Suprapubic skin (tissue), 4 donors: ENCODE measurements around the gene HOXD3. TPM values are rescaled to one million over a fixed set of nuclear protein-coding genes. Genes with fewer than 3 reads are reported as not detected.

ENCODE experiments used
- DNase-seq, 2 donors: peaks; one replicate each; pipeline ENCODE4 v3.0.0-alpha.2; 2019; ENCODE audit warnings: low spot score in 2 of 2
- H3K27ac ChIP-seq: fragments of 200-600 bp; sonication (generic); one replicate; pipeline ENCODE4 v1.5.1; 2019
- H3K27me3 ChIP-seq: fragments of 200-600 bp; sonication (generic); one replicate; pipeline ENCODE4 v1.5.1; 2019
- H3K36me3 ChIP-seq: fragments of 200-600 bp; sonication (generic); one replicate; pipeline ENCODE4 v1.5.1; 2019
- H3K4me1 ChIP-seq: fragments of 200-600 bp; sonication (generic); one replicate; pipeline ENCODE4 v1.5.1; 2019
- H3K4me3 ChIP-seq: fragments of 200-600 bp; sonication (generic); one replicate; pipeline ENCODE4 v1.5.1; 2019; ENCODE audit warnings: mild to moderate bottlenecking
- H3K9me3 ChIP-seq: fragments of 200-600 bp; sonication (generic); one replicate; pipeline ENCODE4 v1.5.1; 2019
- EP300 ChIP-seq: sonication (generic); formaldehyde crosslinking; IDR thresholded peaks from one replicate; pipeline ENCODE4 v1.6.1; 2017; ENCODE audit warnings: antibody characterized with exemption
- POLR2A ChIP-seq, 2 donors: fragments of 450-650 bp; IDR thresholded peaks; one replicate each; pipeline ENCODE4 v1.6.1; 2017; ENCODE audit warnings: antibody characterized with exemption in 2 of 2, mild to moderate bottlenecking in 2 of 2, moderate library complexity in 2 of 2
- POLR2AphosphoS5 ChIP-seq, 3 donors: sonication (generic); formaldehyde crosslinking; IDR thresholded peaks; one replicate each; pipeline ENCODE4 v1.6.1; 2017; ENCODE audit warnings: antibody characterized with exemption in 3 of 3
- WGBS: methylation state at CpG from one replicate; pipeline ENCODE4 v1.1.5; 2018; 5-methylcytosine and 5-hydroxymethylcytosine counted together
- total RNA-seq, 4 donors: library from RNA; depleted of rRNA; stranded (reverse); fragments of >200 nt; gene quantifications; one replicate each; pipeline ENCODE4 v1.1.0, GENCODE V29; 2016
- TF ChIP-seq, protein P1 (sequence below), 2 donors: fragments of 200-600 bp in 1 of 2; fragments of 450-650 bp in 1 of 2; sonication (generic) in 1 of 2; IDR thresholded peaks; one replicate each; pipeline ENCODE4 v1.5.1; 2016 to 2019; ENCODE audit warnings: antibody characterized with exemption in 2 of 2, mild to moderate bottlenecking in 1 of 2, moderate library complexity in 1 of 2

The HOXD3 gene
- total RNA-seq, 4 donors from 2014 or later = 0.49 to 3.5 (median 1.5) TPM

DNA sequence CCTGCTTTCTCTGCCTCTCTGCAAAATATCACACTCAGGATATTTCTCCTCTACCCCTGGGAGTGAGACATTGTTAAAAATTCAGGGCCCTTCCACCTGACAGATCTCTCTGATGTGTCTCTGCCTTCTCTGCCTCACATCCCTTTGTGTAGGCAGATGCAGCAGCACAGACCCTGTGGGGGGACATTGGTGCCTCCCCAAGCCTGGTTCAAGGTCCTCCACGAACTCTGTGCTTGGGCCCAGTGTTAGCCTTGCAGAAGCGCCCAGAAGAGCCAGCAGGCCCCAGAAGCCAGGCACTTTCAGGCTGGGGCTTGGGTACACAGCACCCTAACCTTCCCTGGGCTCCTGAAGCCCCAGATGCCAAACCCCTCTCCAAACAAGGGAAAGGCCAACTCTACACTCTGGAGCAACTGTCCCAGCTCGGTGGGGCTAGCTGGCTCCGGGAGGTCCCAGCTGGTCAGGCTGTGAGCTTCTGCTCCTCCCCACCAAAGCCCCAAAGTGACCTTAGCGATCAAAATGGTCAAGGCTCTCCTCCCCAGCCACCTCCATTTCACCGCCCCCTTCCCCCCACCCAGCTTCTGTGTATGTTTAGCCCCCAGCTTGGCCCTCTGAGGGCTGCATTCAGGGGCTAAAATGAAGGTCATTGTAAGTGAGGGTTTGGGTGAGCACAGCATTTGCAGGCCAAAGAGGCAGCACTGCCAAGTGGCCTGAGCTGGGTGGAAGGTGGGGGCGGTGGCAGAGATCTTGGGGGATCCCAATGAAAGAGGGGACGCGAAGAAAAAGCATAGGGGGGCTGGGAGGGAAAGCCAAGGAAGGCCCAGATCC lies 31.9 kb upstream of the HOXD3 start:
- Histone ChIP-seq H3K4me3 (no peak overlapping the region), H3K36me3 (no peaks in the 10 kb centered on the region), H3K27me3 (peaks cover 97% of the 10 kb centered on the region), H3K9me3 (no peaks in the 10 kb centered on the region), H3K4me1 (peaks cover 50% of the 10 kb centered on the region), H3K27ac (no peak overlapping the region)
- DNase-seq = no peak
- WGBS = 49% methylated on average over 5 of the region's 9 CpGs
- TF ChIP-seq, protein P1, sequence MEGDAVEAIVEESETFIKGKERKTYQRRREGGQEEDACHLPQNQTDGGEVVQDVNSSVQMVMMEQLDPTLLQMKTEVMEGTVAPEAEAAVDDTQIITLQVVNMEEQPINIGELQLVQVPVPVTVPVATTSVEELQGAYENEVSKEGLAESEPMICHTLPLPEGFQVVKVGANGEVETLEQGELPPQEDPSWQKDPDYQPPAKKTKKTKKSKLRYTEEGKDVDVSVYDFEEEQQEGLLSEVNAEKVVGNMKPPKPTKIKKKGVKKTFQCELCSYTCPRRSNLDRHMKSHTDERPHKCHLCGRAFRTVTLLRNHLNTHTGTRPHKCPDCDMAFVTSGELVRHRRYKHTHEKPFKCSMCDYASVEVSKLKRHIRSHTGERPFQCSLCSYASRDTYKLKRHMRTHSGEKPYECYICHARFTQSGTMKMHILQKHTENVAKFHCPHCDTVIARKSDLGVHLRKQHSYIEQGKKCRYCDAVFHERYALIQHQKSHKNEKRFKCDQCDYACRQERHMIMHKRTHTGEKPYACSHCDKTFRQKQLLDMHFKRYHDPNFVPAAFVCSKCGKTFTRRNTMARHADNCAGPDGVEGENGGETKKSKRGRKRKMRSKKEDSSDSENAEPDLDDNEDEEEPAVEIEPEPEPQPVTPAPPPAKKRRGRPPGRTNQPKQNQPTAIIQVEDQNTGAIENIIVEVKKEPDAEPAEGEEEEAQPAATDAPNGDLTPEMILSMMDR (IDR thresholded peaks at IDR 0.05) = no peak
- TF ChIP-seq POLR2AphosphoS5 (IDR thresholded peaks at IDR 0.05) = no peak
- TF ChIP-seq POLR2A (IDR thresholded peaks at IDR 0.05) = no peak
- no peak for TF ChIP-seq EP300

DNA sequence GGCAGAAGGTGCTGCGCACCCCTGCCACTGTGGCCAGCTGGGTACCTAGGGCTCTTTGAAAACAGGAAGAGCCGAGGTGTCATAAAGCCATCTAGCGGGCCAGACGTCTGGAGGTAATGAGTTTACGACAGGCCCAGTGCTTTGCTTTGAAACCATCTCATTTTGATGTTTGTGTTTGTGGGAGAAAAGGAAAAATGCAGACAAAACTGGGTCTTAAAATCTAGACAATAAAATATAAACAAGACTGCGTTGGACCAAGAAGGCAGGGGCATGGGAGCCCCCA lies 31.4 kb upstream of the HOXD3 start:
- no peaks in the 10 kb centered on the region for H3K9me3 ChIP-seq
- WGBS = 50% methylated on average over 6 of the region's 6 CpGs
- no peaks in the 10 kb centered on the region for H3K36me3 ChIP-seq
- peaks cover 97% of the 10 kb centered on the region for H3K27me3 ChIP-seq
- no peak for TF ChIP-seq POLR2AphosphoS5 (IDR thresholded peaks at IDR 0.05)
- TF ChIP-seq POLR2A (IDR thresholded peaks at IDR 0.05) = no peak
- TF ChIP-seq EP300 = no peak
- TF ChIP-seq, protein P1 (IDR thresholded peaks at IDR 0.05) = no peak
- no peak for DNase-seq
- no peak overlapping the region for H3K27ac ChIP-seq
- H3K4me1 ChIP-seq = peaks cover 55% of the 10 kb centered on the region
- no peak overlapping the region for H3K4me3 ChIP-seq

DNA sequence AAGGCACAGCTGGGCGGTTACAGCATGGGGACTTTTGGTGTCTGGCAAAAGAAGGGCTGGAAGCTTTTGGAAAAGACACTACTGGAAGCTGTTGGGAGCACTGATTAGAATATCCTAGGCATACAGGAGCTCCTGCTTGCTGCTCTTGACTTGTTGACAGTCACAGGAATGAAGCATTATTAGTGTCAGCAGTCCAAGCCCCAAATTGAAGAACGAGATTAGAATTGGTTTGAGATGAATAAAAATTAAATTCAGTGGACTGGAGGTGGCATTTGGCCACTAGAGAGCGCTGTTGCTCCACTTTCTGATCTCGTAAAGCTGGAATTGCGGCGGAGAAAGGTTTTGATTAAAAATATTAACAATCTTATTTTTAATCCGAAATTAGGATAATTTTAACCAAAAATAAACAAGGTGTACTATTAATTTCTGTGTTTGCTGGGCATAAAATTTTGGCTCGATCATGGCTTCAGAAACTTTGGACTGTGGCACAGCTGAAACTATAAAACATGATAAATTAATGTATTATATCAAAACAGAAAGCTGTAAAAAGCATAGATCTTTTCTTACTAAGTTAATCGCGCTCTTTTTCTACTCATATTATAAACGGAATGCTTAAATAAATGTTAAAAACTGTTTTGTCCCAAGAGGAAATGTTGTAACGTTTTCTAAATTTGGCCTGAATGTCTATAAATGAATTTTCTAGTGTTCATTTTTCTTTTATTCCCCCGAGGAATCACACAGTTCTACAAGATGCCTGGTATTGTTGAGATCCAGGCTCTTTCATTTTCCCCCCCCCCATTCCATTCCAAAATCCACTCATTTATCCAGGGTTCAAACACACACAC lies 30.0 kb upstream of the HOXD3 start:
- Histone ChIP-seq H3K4me1 (peaks cover 49% of the 10 kb centered on the region), H3K27ac (no peak overlapping the region)

DNA sequence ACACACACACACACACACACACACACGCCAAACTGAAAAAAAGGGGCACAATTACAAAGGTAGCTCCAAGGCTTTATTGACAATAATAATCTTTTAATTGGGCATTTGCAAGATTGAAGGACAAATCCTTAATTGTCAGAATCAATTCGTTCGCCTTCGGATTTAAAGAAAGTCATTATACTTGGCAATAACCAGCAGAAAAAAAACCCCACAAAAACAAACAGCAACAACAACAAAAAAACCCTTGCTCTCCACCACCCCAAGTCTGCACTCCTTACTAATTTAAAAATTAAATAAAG lies 29.4 kb upstream of the HOXD3 start:
- peaks cover 49% of the 10 kb centered on the region for H3K4me1 ChIP-seq
- no peak for DNase-seq
- H3K27me3 ChIP-seq = peaks cover 97% of the 10 kb centered on the region
- H3K27ac ChIP-seq = peak overlapping the region; percentile 96
- H3K36me3 ChIP-seq = no peaks in the 10 kb centered on the region
- TF ChIP-seq EP300 (no peak), POLR2A (IDR thresholded peaks at IDR 0.05) (no peak), POLR2AphosphoS5 (IDR thresholded peaks at IDR 0.05) (no peak)
- TF ChIP-seq, protein P1 (IDR thresholded peaks at IDR 0.05) = no peak
- 35% methylated on average over 4 of the region's 4 CpGs for WGBS
- H3K9me3 ChIP-seq = no peaks in the 10 kb centered on the region
- H3K4me3 ChIP-seq = peak overlapping the region; percentile 65

More for the DNA sequence above, 30.0 kb upstream of the HOXD3 start:
- TF ChIP-seq, protein P1 (IDR thresholded peaks at IDR 0.05) = peak; percentile 71 to 77
- TF ChIP-seq EP300 (no peak), POLR2AphosphoS5 (IDR thresholded peaks at IDR 0.05) (no peak), POLR2A (IDR thresholded peaks at IDR 0.05) (no peak)
- Histone ChIP-seq H3K9me3 (no peaks in the 10 kb centered on the region), H3K27me3 (peaks cover 97% of the 10 kb centered on the region), H3K36me3 (no peaks in the 10 kb centered on the region), H3K4me3 (no peak overlapping the region)
- WGBS = 6% methylated on average over 13 of the region's 13 CpGs
- peak in 1 of 2 donors; percentile 74 for DNase-seq
